GM12878 (cell line): ENCODE data around the gene KRTAP10-2. TPM values are rescaled to one million over a fixed set of nuclear protein-coding genes. Genes with fewer than 3 reads are reported as not detected.

Experiments
- ATAC-seq: fragments of 200-7000 bp; cut with Tn5 transposase; 3 replicates; pipeline ENCODE4 v1.9.1; 2020; ENCODE audit warnings: mild to moderate bottlenecking, moderate library complexity
- BruUV-seq: library from RNA; stranded (reverse); fragments of 400-500 nt; replicated peaks from 2 replicates; lab custom pipeline; 2021; lab: Mats Ljungman, UMichigan
- CTCF ChIA-PET: fragments of 300-600 bp; sonication (Branson Sonifier 250); formaldehyde crosslinking; extraction: SDS; loops from one replicate; lab custom pipeline; 2021; ENCODE audit warnings: inconsistent platforms; lab: Yijun Ruan, JAX
- POLR2A ChIA-PET: fragments of 350-600 bp; formaldehyde crosslinking; extraction: SDS; loops from one replicate; lab custom pipeline; 2021; ENCODE audit warnings: inconsistent platforms; lab: Charles Lee
- RAD21 ChIA-PET: fragments of 300-600 bp; sonication (Branson Sonifier 250); formaldehyde crosslinking; loops from one replicate; lab custom pipeline; 2023; ENCODE audit warnings: antibody characterized with exemption; ENCODE audit not compliant: unreplicated experiment; lab: Charles Lee
- SMC1A ChIA-PET: fragments of 300-600 bp; sonication (Branson Sonifier 250); formaldehyde crosslinking; loops from one replicate; lab custom pipeline; 2023; ENCODE audit not compliant: unreplicated experiment, uncharacterized antibody; lab: Charles Lee
- DNase-seq: peaks from one replicate; pipeline ENCODE4 v3.0.0-alpha.2; 2011; ENCODE audit warnings: low read depth, low spot score
- FAIRE-seq: peaks from 3 replicates; lab custom pipeline; 2011; peaks lifted over from hg19 to GRCh38; lab: Jason Lieb, UNC
- H2AFZ ChIP-seq: 2 replicates; pipeline ENCODE4 v1.6.0; 2011; ENCODE audit warnings: low read depth, low read length, control low read depth; ENCODE audit not compliant: control insufficient read depth
- H3K27ac ChIP-seq: 2 replicates; pipeline ENCODE4 v1.5.1; 2011; ENCODE audit warnings: control low read depth; ENCODE audit not compliant: control insufficient read depth, insufficient read depth
- H3K27me3 ChIP-seq, 2 experiments: replicated peaks in 1 of 2; 2 replicates each; pipeline versions ENCODE4 v1.6.0 to v1.6.1; 2011; ENCODE audit warnings: low read length in 1 of 2; ENCODE audit not compliant: control insufficient read depth in 2 of 2, insufficient read depth in 2 of 2
- H3K36me3 ChIP-seq, 2 experiments: 2 replicates each; pipeline ENCODE4 v1.5.1; 2011; ENCODE audit warnings: low read length in 1 of 2; ENCODE audit not compliant: control insufficient read depth in 2 of 2, insufficient read depth in 2 of 2
- H3K4me1 ChIP-seq: 2 replicates; pipeline ENCODE4 v1.6.1; 2011; ENCODE audit warnings: mild to moderate bottlenecking, low read length, moderate library complexity, mixed read lengths; ENCODE audit not compliant: control insufficient read depth, insufficient read depth
- H3K4me2 ChIP-seq: 2 replicates; pipeline ENCODE4 v1.6.0; 2011; ENCODE audit warnings: control low read depth; ENCODE audit not compliant: control insufficient read depth, insufficient read depth
- H3K4me3 ChIP-seq: fragments of 200-600 bp; sonication (generic); 2 replicates; pipeline ENCODE4 v1.5.1; 2016
- H3K79me2 ChIP-seq: 2 replicates; pipeline ENCODE4 v1.6.0; 2011; ENCODE audit warnings: low read length; ENCODE audit not compliant: control insufficient read depth, insufficient read depth
- H3K9ac ChIP-seq: 2 replicates; pipeline ENCODE4 v1.8.0; 2011; ENCODE audit warnings: low read length, control low read depth, mixed read lengths; ENCODE audit not compliant: control insufficient read depth, insufficient read depth
- H3K9me3 ChIP-seq: replicated peaks from 3 replicates; pipeline ENCODE4 v1.5.1; 2011; ENCODE audit warnings: mild to moderate bottlenecking, low read length; ENCODE audit not compliant: control insufficient read depth, insufficient read depth
- H4K20me1 ChIP-seq: 2 replicates; pipeline ENCODE4 v1.6.0; 2011; ENCODE audit not compliant: control insufficient read depth, insufficient read depth
- ATF2 ChIP-seq: IDR thresholded peaks from 2 replicates; pipeline ENCODE4 v1.6.1; 2012; ENCODE audit warnings: low read length, inconsistent platforms
- NR2F1 ChIP-seq: fragments of 450-650 bp; conservative IDR thresholded peaks from 2 replicates; pipeline ENCODE4 v1.6.1; 2017; ENCODE audit warnings: mild to moderate bottlenecking
- SMC3 ChIP-seq: IDR thresholded peaks from 2 replicates; pipeline ENCODE4 v1.6.1; 2011; ENCODE audit warnings: low read length, improper control_type of control experiment, borderline replicate concordance
- SPI1 ChIP-seq: IDR thresholded peaks from 2 replicates; pipeline ENCODE4 v1.6.1; 2011; ENCODE audit warnings: low read depth, mild to moderate bottlenecking, low read length, moderate library complexity, borderline replicate concordance; ENCODE audit not compliant: insufficient read depth
- USF1 ChIP-seq: IDR thresholded peaks from 2 replicates; pipeline ENCODE4 v1.6.1; 2011; ENCODE audit warnings: borderline replicate concordance, low read depth, mild to moderate bottlenecking, moderate library complexity, mixed read lengths, low read length; ENCODE audit not compliant: insufficient read depth; ENCODE audit errors: extremely low read length
- WGBS: methylation state at CpG from one replicate; pipeline ENCODE4 v1.1.6; 2016; ENCODE audit warnings: low lambda C conversion rate; ENCODE audit not compliant: insufficient replicate concordance, insufficient coverage; ENCODE audit errors: missing lambda C conversion rate; 5-methylcytosine and 5-hydroxymethylcytosine counted together
- in situ Hi-C: fragments of 300-500 bp; cut with MboI; formaldehyde crosslinking; loops from 9 replicates; pipeline ENCODE4 v1.14.3; 2018; ENCODE audit warnings: mixed read lengths
- intact Hi-C: fragments of 100-400 bp; cut with micrococcal nuclease; formaldehyde crosslinking; loops from one replicate; pipeline ENCODE4 v1.14.2; 2022; ENCODE audit not compliant: unreplicated experiment
- polyA plus RNA-seq, 11 experiments: library from polyadenylated mRNA; depleted of rRNA in 4 of 11; unstranded in 6 of 11; stranded (reverse) in 5 of 11; fragments of >200 nt; fragmentation: Nextera tagmentation in 4 of 11; fragmentation: Illumina TruSeq in 1 of 11; extraction: Ambion mirVana in 4 of 11; extraction: Trizol in 1 of 11; gene quantifications; 1 replicate in 1 of 11; 2 replicates in 10 of 11; pipeline versions ENCODE4 v1.2.1 to v1.2.3, GENCODE V29; 2011 to 2016; ENCODE audit warnings: inconsistent platforms in 2 of 11, missing spikeins in 2 of 11, low read depth in 1 of 11
- total RNA-seq, 4 experiments: library from RNA; depleted of rRNA in 3 of 4; stranded (reverse); fragments of >200 nt in 3 of 4; fragmentation: Illumina TruSeq in 1 of 4; extraction: Trizol in 1 of 4; gene quantifications; 2 replicates each; pipeline versions ENCODE4 v1.2.1 to v1.2.3, GENCODE V29; 2013 to 2021
- TF ChIP-seq, protein P1 (sequence below): fragments of 450-650 bp; IDR thresholded peaks from 2 replicates; pipeline ENCODE4 v1.6.1; 2014; ENCODE audit warnings: mild to moderate bottlenecking

The KRTAP10-2 gene
- total and polyA plus RNA-seq, 10 of the 15 experiments (the other 5 are each of a cell fraction or from before 2014, with no cell fraction given): not detected

- ChIA-PET SMC1A (no interaction called here), RAD21 (no interaction called here), CTCF (no interaction called here), POLR2A (no interaction called here)
- FAIRE-seq (no peak), DNase-seq (no peak), ATAC-seq (no peak)
- no peaks in the 10 kb centered on the region for H3K36me3 ChIP-seq
- H3K4me3 ChIP-seq: no peak overlapping the region
- intact Hi-C loops: no loop called here
- H3K9ac ChIP-seq: no peak overlapping the region
- TF ChIP-seq ATF2: no peak
- TF ChIP-seq SMC3: no peak
- no peak overlapping the region for H3K4me2 ChIP-seq
- in situ Hi-C loops: no loop called here
- H3K27ac ChIP-seq: no peak overlapping the region
- no peak overlapping the region for H2AFZ ChIP-seq
- no peaks in the 10 kb centered on the region for H3K79me2 ChIP-seq
- no peaks in the 10 kb centered on the region for H3K4me1 ChIP-seq
- no peaks in the 10 kb centered on the region; the same call in 2 of the 3 replicates for H3K9me3 ChIP-seq
- H3K27me3 ChIP-seq: no peaks in the 10 kb centered on the region; a peak in 1 of 4 replicates
- no TSS peak for BruUV-seq
- no peaks in the 10 kb centered on the region for H4K20me1 ChIP-seq
- 35% methylated on average over 13 of the region's 13 CpGs for WGBS
Observed at GRCh38 chr21:44552681-44553080, 1.4 kb upstream of the KRTAP10-2 start.

DNA sequence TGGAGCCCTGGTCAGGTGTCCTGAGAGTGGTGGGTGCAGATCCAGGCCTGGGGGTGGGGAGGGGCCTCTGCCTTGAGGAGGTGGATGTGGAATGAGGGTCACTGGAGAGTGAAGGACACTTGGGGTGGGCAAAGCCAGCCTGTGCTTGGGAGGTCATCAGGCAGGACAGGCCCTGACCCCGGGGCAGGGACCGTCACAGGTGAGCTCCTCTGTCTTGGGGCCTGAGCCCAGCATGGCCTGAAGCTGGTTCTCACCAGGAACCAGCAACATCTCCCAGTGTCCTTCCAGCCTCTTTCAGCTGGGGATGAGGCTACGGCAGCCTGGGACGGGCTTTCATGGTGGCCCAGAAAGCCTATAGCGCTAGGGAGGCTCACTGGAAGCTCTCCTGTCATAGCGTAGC, 831 bp upstream of the KRTAP10-2 start:
- H3K27ac ChIP-seq: no peak overlapping the region
- in situ Hi-C loops (no loop called here), intact Hi-C loops (no loop called here)
- no peaks in the 10 kb centered on the region; a peak in 1 of 4 replicates for H3K27me3 ChIP-seq
- H3K36me3 ChIP-seq: no peaks in the 10 kb centered on the region
- H3K9ac ChIP-seq: no peak overlapping the region
- H3K4me2 ChIP-seq: no peak overlapping the region
- ChIA-PET RAD21 (no interaction called here), CTCF (no interaction called here), SMC1A (no interaction called here), POLR2A (no interaction called here)
- no peaks in the 10 kb centered on the region for H3K4me1 ChIP-seq
- DNase-seq: no peak
- H3K4me3 ChIP-seq: no peak overlapping the region
- BruUV-seq: no TSS peak
- no peaks in the 10 kb centered on the region for H3K79me2 ChIP-seq
- WGBS: 27% methylated on average over 6 of the region's 6 CpGs
- TF ChIP-seq NR2F1 (no peak), SPI1 (no peak), USF1 (no peak)
- TF ChIP-seq, protein P1, sequence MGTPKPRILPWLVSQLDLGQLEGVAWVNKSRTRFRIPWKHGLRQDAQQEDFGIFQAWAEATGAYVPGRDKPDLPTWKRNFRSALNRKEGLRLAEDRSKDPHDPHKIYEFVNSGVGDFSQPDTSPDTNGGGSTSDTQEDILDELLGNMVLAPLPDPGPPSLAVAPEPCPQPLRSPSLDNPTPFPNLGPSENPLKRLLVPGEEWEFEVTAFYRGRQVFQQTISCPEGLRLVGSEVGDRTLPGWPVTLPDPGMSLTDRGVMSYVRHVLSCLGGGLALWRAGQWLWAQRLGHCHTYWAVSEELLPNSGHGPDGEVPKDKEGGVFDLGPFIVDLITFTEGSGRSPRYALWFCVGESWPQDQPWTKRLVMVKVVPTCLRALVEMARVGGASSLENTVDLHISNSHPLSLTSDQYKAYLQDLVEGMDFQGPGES: no peak
- FAIRE-seq: no peak
- no peaks in the 10 kb centered on the region; the same call in 2 of the 3 replicates for H3K9me3 ChIP-seq
- no peaks in the 10 kb centered on the region for H4K20me1 ChIP-seq
- ATAC-seq: no peak
- H2AFZ ChIP-seq: no peak overlapping the region
